ENCODE data around the gene NOC2L. TPM values are rescaled to one million over a fixed set of nuclear protein-coding genes. Genes with fewer than 3 reads are reported as not detected.
A peak's percentile ranks its signal among the peaks of the same experiment; 100 is the strongest.

The NOC2L gene
- total RNA-seq, 1 experiment from 2014 or later, result 130 TPM

DNA sequence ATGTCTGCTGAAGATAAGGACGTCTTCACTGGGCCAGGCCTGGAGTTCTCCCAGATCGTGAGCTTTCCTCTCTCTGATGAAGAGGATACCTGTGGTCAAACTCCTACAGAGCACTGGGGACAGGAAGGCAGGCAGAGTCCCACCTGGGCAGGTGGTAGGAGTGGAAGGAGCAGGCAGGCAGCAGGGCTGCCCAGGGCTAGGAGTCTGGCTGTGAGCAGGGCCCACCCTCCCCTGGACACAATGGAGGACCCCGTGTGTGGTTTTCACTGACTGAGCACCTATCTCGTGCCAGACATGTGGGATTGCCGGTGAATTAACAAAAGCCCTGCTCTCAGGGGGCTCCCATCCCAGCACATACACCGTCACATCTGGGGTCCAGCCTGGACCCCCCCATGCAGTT, 40.2 kb downstream of the NOC2L start:
- no peak for DNase-seq
- H3K9ac ChIP-seq (ENCODE audit: extremely low read depth, insufficient read length, low read length), result no peak overlapping the region

More for the DNA sequence above, 40.2 kb downstream of the NOC2L start:
- Mint-ChIP-seq H3K27ac (no peak overlapping the region), H3K27me3 (ENCODE audit: low read depth) (peaks cover 98% of the 10 kb centered on the region), H3K4me1 (peaks cover 17 to 22% of the 10 kb centered on the region in 2 experiments), H3K9me3 (peaks cover 2 to 5% of the 10 kb centered on the region in 2 experiments; a peak in 2 of 5 replicates), H3K36me3 (ENCODE audit: insufficient read depth in 1 of 3, low read depth in 3 of 3) (peaks cover 0 to 4% (median 0%) of the 10 kb centered on the region in 3 experiments; a peak in 3 of 7 replicates), H3K4me3 (peak overlapping the region in 1 of 2 experiments; percentile 3; a peak in 1 of 5 replicates)
- Histone ChIP-seq H3K4me2 (ENCODE audit: insufficient read depth, insufficient read length, low read length) (no peak overlapping the region), H3K27me3 (ENCODE audit: insufficient read depth, low read length) (peaks cover 38% of the 10 kb centered on the region), H2BK5ac (ENCODE audit: insufficient read length, low read length) (no peak overlapping the region), H2AFZ (ENCODE audit: low read length) (no peak overlapping the region), H3K9me3 (ENCODE audit: control insufficient read depth, low read depth, low read length) (no peaks in the 10 kb centered on the region), H2BK12ac (ENCODE audit: insufficient read length, low read depth, low read length) (no peak overlapping the region), H4K8ac (replicated peaks; ENCODE audit: insufficient read length, low read depth, low read length) (no peak overlapping the region), H3T11ph (ENCODE audit: low read length) (no peak overlapping the region), H4K5ac (ENCODE audit: insufficient read length, low read depth, low read length) (no peak overlapping the region), H3K56ac (ENCODE audit: insufficient read length, low read depth, low read length) (no peak overlapping the region), H3K79me2 (ENCODE audit: insufficient read depth, low read length) (no peaks in the 10 kb centered on the region), H2BK20ac (ENCODE audit: low read depth, low read length, poor library complexity, severe bottlenecking) (no peak overlapping the region), H3K23ac (ENCODE audit: insufficient read length, low read depth, low read length) (no peak overlapping the region), H2BK15ac (ENCODE audit: low read depth, low read length) (no peak overlapping the region), H3K27ac (ENCODE audit: insufficient read length, low read depth, low read length) (no peak overlapping the region), H2AK5ac (ENCODE audit: insufficient read length, low read length) (no peak overlapping the region), H3K79me1 (ENCODE audit: insufficient read depth, low read depth, low read length, poor library complexity, severe bottlenecking) (no peaks in the 10 kb centered on the region), H4K91ac (ENCODE audit: insufficient read length, low read depth, low read length) (no peak overlapping the region), H3K18ac (ENCODE audit: insufficient read length, low read depth, low read length) (no peak overlapping the region), H3K14ac (ENCODE audit: insufficient read depth, low read length) (no peak overlapping the region), H3K4ac (ENCODE audit: low read depth, low read length) (no peak overlapping the region), H4K20me1 (ENCODE audit: control insufficient read depth, insufficient read depth, insufficient read length) (peaks cover 6% of the 10 kb centered on the region), H3K23me2 (ENCODE audit: insufficient read length, low read depth, low read length, poor library complexity, severe bottlenecking) (no peaks in the 10 kb centered on the region), H3K4me1 (ENCODE audit: insufficient read depth, low read length) (no peaks in the 10 kb centered on the region), H2BK120ac (ENCODE audit: low read depth, low read length, poor library complexity, severe bottlenecking) (no peak overlapping the region)
- TF ChIP-seq, protein P1, sequence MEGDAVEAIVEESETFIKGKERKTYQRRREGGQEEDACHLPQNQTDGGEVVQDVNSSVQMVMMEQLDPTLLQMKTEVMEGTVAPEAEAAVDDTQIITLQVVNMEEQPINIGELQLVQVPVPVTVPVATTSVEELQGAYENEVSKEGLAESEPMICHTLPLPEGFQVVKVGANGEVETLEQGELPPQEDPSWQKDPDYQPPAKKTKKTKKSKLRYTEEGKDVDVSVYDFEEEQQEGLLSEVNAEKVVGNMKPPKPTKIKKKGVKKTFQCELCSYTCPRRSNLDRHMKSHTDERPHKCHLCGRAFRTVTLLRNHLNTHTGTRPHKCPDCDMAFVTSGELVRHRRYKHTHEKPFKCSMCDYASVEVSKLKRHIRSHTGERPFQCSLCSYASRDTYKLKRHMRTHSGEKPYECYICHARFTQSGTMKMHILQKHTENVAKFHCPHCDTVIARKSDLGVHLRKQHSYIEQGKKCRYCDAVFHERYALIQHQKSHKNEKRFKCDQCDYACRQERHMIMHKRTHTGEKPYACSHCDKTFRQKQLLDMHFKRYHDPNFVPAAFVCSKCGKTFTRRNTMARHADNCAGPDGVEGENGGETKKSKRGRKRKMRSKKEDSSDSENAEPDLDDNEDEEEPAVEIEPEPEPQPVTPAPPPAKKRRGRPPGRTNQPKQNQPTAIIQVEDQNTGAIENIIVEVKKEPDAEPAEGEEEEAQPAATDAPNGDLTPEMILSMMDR (conservative IDR thresholded peaks at IDR 0.05), result no peak
- no CpG with 5 or more reads among the region's 6 CpGs for WGBS (ENCODE audit: extremely low coverage, insufficient read length, low lambda C conversion rate)

Data from H9 (cell line).